NB4 (cell line): ENCODE results near the gene HHATL.

Experiments
- DNase-seq: peaks from one replicate; pipeline ENCODE4 v3.0.0; 2010; ENCODE audit warnings: low read depth
- H3K4me3 ChIP-seq: one replicate; pipeline ENCODE4 v1.5.1; 2011; ENCODE audit warnings: mild to moderate bottlenecking, low read depth, low read length, moderate library complexity
- MYC ChIP-seq: IDR thresholded peaks from 2 replicates; pipeline ENCODE4 v1.6.1; 2011; ENCODE audit warnings: low read depth, low read length
- POLR2A ChIP-seq: IDR thresholded peaks from 2 replicates; pipeline ENCODE4 v1.6.1; 2011; ENCODE audit warnings: mild to moderate bottlenecking; ENCODE audit not compliant: insufficient read length; ENCODE audit errors: extremely low read depth
- TF ChIP-seq, protein P1 (sequence below): IDR thresholded peaks from one replicate; pipeline ENCODE4 v1.5.1; 2012; ENCODE audit warnings: low read depth, low read length
- TF ChIP-seq, protein P2 (sequence below): IDR thresholded peaks from 2 replicates; pipeline ENCODE4 v1.6.1; 2011; ENCODE audit warnings: low read depth, low read length

Gene HHATL

DNA sequence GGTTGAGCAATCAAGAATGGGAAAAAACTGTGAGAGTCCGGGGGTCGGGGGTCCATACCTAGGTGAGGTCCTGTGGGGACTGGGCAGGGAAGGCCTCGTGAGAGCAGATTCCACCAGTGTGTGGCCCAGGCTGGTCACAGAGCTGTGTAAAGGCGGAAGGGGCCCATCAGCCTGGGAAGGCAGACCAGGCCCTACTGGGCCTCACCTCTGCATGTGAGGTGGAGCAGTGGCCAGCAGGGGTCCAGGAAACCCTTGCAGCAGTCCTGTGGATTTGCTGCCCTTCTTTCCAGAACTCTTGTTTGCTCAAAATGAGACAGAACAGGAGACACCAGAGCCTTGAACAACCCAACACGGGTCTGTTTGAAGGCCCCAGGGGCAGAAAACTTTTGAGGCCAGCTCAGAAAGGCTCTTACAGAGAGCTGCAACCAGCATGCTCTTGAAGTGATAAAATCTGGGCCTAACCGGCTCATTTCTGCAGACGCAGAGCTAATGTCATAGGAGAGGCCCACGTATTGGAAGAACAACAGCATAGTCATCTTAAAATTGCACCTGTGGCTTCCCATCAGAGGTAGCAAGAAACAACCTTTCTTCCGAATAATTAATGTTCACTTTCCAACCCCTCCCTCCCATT lies 30.3 kb upstream of the HHATL start:
- no peak for DNase-seq
- H3K4me3 ChIP-seq, result no peak overlapping the region
- TF ChIP-seq POLR2A, result no peak
- TF ChIP-seq, protein P1, sequence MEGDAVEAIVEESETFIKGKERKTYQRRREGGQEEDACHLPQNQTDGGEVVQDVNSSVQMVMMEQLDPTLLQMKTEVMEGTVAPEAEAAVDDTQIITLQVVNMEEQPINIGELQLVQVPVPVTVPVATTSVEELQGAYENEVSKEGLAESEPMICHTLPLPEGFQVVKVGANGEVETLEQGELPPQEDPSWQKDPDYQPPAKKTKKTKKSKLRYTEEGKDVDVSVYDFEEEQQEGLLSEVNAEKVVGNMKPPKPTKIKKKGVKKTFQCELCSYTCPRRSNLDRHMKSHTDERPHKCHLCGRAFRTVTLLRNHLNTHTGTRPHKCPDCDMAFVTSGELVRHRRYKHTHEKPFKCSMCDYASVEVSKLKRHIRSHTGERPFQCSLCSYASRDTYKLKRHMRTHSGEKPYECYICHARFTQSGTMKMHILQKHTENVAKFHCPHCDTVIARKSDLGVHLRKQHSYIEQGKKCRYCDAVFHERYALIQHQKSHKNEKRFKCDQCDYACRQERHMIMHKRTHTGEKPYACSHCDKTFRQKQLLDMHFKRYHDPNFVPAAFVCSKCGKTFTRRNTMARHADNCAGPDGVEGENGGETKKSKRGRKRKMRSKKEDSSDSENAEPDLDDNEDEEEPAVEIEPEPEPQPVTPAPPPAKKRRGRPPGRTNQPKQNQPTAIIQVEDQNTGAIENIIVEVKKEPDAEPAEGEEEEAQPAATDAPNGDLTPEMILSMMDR, result peak; percentile 5

DNA sequence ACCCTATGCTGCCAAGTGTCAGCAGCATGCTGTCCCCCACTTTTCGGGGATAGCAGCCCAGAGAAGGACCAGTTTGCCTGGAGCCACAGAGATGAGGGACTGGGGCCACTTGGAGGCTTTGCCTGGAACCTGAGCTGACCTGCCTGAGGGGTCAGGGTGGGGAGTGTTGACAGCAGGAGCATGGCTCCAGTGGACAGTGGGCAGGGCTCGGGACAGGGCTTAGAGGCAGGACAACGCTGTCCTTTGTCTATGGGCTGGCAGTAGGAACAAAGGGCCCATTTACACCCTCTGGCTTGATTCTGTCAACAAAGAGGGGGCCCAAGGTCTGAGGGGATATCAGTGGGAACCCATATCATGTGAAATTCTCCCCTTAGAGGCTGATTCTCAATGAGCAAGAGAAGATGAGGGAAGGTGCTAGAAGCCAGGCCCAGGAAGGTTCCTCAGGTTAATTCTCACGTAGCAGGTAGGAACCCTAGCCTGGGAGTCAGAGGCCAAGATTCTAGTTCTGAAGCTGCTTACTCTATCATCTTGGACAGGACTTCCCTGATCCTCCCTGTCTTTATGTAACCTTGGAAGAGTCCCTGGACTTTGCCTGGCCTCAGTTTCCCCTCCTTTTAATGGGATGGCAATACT lies 29.7 kb upstream of the HHATL start:
- TF ChIP-seq, protein P1, result no peak
- TF ChIP-seq, protein P2, sequence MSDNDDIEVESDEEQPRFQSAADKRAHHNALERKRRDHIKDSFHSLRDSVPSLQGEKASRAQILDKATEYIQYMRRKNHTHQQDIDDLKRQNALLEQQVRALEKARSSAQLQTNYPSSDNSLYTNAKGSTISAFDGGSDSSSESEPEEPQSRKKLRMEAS, result no peak
- TF ChIP-seq MYC (no peak), POLR2A (no peak)
- no peak overlapping the region for H3K4me3 ChIP-seq

DNA sequence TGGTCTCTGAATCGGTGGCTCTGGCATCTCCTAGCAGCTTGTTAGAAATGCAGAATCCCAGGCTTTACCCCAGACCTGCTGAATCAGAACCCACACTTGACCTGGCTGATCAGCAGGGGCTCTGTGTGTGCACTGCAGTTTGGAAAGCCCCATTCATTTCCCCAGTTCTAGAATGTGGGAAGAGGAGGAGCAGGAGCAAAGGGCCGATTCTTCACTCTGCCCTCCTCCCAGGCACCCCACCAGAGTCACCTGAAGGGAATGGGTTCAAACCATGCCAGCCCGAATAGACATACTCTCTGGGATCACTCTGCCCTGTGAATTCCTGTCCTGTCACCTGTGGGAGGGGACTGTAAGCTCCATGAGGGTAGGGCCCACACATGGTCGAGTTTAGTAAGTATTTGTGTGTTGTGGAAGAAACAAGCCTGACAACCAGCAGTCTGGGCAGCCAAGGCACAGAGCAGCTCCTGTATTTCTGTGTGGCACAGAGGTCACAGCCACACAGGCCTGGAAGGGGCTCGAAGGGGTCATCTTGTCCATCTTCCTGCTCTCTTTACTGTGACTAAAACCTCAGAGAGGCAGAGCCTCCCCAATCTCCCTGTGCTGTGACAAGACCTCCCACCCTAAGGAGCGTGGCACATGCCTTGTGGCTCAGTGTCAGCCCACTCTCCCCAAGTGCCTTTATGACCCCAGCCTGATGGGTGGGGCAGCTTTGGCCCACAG lies 29.0 kb upstream of the HHATL start:
- no peak overlapping the region for H3K4me3 ChIP-seq
- TF ChIP-seq, protein P1, result no peak
- no peak for TF ChIP-seq POLR2A
- no peak for TF ChIP-seq MYC
- TF ChIP-seq, protein P2, result no peak
- DNase-seq, result no peak

More for the DNA sequence above, 29.7 kb upstream of the HHATL start:
- no peak for DNase-seq

DNA sequence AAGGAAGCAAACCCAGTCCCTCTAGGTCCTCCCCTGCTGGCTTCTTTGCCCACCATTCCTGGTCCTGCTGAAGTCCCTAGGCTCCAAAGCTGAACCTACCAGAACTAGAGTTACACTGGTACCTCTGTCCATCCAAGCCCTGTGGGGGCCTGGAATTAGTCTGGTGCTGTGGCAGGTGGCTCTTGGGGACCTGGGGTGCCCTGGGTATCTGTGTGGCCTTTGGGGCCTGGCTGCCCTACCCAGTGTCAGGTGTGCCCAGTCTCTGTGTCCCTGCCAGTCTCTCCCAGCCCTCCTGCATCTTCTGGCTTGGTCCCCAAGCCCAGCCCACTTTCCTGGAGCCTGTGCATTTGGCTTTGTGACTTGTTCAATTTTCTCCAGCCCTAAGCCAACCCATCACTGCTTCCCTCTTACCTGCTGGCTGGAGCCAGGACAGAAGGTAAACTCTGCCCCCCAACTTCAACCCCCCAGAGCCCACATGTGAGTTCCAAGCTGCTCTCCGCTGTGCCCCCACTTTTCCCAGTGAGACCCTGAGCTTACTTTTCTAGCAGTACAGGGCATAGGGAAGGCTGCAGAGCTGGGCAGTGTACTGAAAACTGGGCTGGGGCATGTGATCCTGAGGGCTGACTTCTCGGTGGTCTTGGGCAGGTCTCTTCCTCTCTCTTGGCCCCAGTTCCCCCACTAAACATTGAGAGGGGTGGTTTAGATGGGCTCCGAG lies 28.3 kb upstream of the HHATL start:
- TF ChIP-seq, protein P1, result no peak
- TF ChIP-seq POLR2A, result no peak
- TF ChIP-seq, protein P2, result no peak
- no peak for TF ChIP-seq MYC
- H3K4me3 ChIP-seq, result no peak overlapping the region
- DNase-seq, result no peak

DNA sequence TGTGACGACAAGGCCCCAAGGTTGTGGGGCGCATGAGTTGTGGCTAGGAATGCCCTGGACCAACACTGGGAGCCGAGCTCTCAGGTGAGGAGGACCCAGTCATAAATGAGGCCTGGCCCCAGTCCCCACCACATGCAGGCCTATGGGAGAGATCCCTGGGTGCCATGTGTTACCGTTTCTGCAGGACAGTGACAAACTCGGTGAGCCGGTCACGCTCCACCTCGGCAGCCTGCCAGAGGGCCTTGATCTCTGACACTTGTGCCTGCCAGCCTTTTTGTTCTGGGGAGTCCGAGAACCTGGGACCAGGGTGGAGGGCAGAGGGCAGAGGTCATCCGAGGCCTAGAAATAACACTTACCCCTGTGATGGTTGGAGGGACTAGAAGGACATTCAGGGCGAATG lies 27.7 kb upstream of the HHATL start:
- TF ChIP-seq, protein P2, result no peak
- TF ChIP-seq, protein P1, result no peak
- no peak for TF ChIP-seq MYC
- TF ChIP-seq POLR2A, result no peak
- H3K4me3 ChIP-seq, result no peak overlapping the region
- no peak for DNase-seq
